Right renal cortex interstitium (tissue), 3 donors: ENCODE measurements around the gene TTC3. TPM values are rescaled to one million over a fixed set of nuclear protein-coding genes. Genes with fewer than 3 reads are reported as not detected.
"Not testable (repeated sequence)": the region's sequence is repeated elsewhere in the genome, so short reads cannot be mapped to it uniquely, and the experiment has no call there.

Experiments used
- DNase-seq, 3 donors: peaks; one replicate each; pipeline ENCODE4 v3.0.0-alpha.2; 2013; ENCODE audit warnings: low read depth in 3 of 3, low spot score in 2 of 3
- polyA plus RNA-seq, 3 donors: library from polyadenylated mRNA; unstranded; fragments of 120-200 nt; gene quantifications; one replicate each; pipeline ENCODE4 v1.2.1, GENCODE V29; 2013; ENCODE audit not compliant: insufficient read length in 3 of 3

The TTC3 gene
- polyA plus RNA-seq, 3 donors = 158 to 201 (median 173) TPM

- DNase-seq = no peak
Measured at GRCh38 chr21:37093977-37094376, 20.9 kb downstream of the TTC3 start.

GRCh38 chr21:37095821-37096220 lies 22.8 kb downstream of the TTC3 start:
- DNase-seq = no peak

- DNase-seq = no peak
Measured at GRCh38 chr21:37098751-37099150, 25.7 kb downstream of the TTC3 start.

GRCh38 chr21:37100316-37100715 lies 27.3 kb downstream of the TTC3 start:
- DNase-seq = no peak

GRCh38 chr21:37101384-37101783 lies 28.3 kb downstream of the TTC3 start:
- DNase-seq = no peak

GRCh38 chr21:37102746-37103145 lies 29.7 kb downstream of the TTC3 start:
- not testable (repeated sequence) for DNase-seq

GRCh38 chr21:37106998-37107397 lies 33.9 kb downstream of the TTC3 start:
- DNase-seq = no peak

GRCh38 chr21:37111029-37111428 lies 38.0 kb downstream of the TTC3 start:
- not testable (repeated sequence) for DNase-seq

GRCh38 chr21:37114301-37114700 lies 41.2 kb downstream of the TTC3 start:
- not testable (repeated sequence) for DNase-seq

GRCh38 chr21:37116459-37116858 lies 43.4 kb downstream of the TTC3 start:
- not testable (repeated sequence) for DNase-seq

GRCh38 chr21:37117204-37117603 lies 44.1 kb downstream of the TTC3 start:
- DNase-seq = no peak

- no peak for DNase-seq
Measured at GRCh38 chr21:37118187-37118826, 45.3 kb downstream of the TTC3 start.

GRCh38 chr21:37119421-37120218 lies 46.6 kb downstream of the TTC3 start:
- no peak for DNase-seq

GRCh38 chr21:37128076-37128475 lies 55.0 kb downstream of the TTC3 start:
- no peak for DNase-seq

- no peak for DNase-seq
Measured at GRCh38 chr21:37130971-37131370, 57.9 kb downstream of the TTC3 start.

GRCh38 chr21:37136261-37136660 lies 63.2 kb downstream of the TTC3 start:
- no peak for DNase-seq

- no peak for DNase-seq
Measured at GRCh38 chr21:37136744-37137143, 63.7 kb downstream of the TTC3 start.

GRCh38 chr21:37139154-37139553 lies 66.1 kb downstream of the TTC3 start:
- no peak for DNase-seq

- no peak for DNase-seq
Measured at GRCh38 chr21:37139902-37140301, 66.8 kb downstream of the TTC3 start.

- DNase-seq = not testable (repeated sequence)
Measured at GRCh38 chr21:37143392-37143791, 70.3 kb downstream of the TTC3 start.

GRCh38 chr21:37145635-37146111 lies 72.6 kb downstream of the TTC3 start:
- no peak for DNase-seq
